DND-41 (cell line): Measurements from ENCODE around the gene IL17RD.

Experiments used
- ATAC-seq: fragments of 200-7000 bp; cut with Tn5 transposase; 3 replicates; pipeline ENCODE4 v1.9.1; 2021; ENCODE audit warnings: low read depth; ENCODE audit not compliant: insufficient read depth
- DNase-seq: peaks from one replicate; pipeline ENCODE4 v3.0.0-alpha.2; 2020
- H2AFZ ChIP-seq: 2 replicates; pipeline ENCODE4 v1.6.0; 2012; ENCODE audit warnings: low read depth, low read length
- H3K27ac ChIP-seq: 2 replicates; pipeline ENCODE4 v1.5.1; 2012; ENCODE audit warnings: low read length, inconsistent platforms
- H3K27me3 ChIP-seq: fragments of 200-600 bp; sonication (generic); 2 replicates; pipeline ENCODE4 v1.6.0; 2012; ENCODE audit warnings: low read length, mild to moderate bottlenecking, inconsistent platforms; ENCODE audit not compliant: insufficient read depth, poor library complexity
- H3K36me3 ChIP-seq: 2 replicates; pipeline ENCODE4 v1.5.1; 2012; ENCODE audit warnings: low read length, inconsistent platforms; ENCODE audit not compliant: insufficient read depth
- H3K4me1 ChIP-seq: 2 replicates; pipeline ENCODE4 v1.5.1; 2012; ENCODE audit warnings: mild to moderate bottlenecking, low read length; ENCODE audit not compliant: insufficient read depth
- H3K4me2 ChIP-seq: 2 replicates; pipeline ENCODE4 v1.6.0; 2012; ENCODE audit warnings: mild to moderate bottlenecking, moderate library complexity, low read length, inconsistent platforms; ENCODE audit not compliant: insufficient read depth
- H3K4me3 ChIP-seq, 2 experiments: fragments of 200-600 bp in 1 of 2; shearing (Covaris generic) in 1 of 2; 2 replicates each; pipeline ENCODE4 v1.5.1; 2012 to 2016; ENCODE audit warnings: inconsistent platforms in 2 of 2, low read length in 2 of 2, mild to moderate bottlenecking in 2 of 2, low read depth in 1 of 2, moderate library complexity in 1 of 2
- H3K79me2 ChIP-seq: 2 replicates; pipeline ENCODE4 v1.6.0; 2012; ENCODE audit warnings: low read length, inconsistent platforms; ENCODE audit not compliant: insufficient read depth
- H3K9ac ChIP-seq: 2 replicates; pipeline ENCODE4 v1.6.0; 2012; ENCODE audit warnings: low read depth, mild to moderate bottlenecking, inconsistent platforms, low read length, moderate library complexity
- H3K9me3 ChIP-seq: 2 replicates; pipeline ENCODE4 v1.5.1; 2012; ENCODE audit warnings: low read length, moderate library complexity, mild to moderate bottlenecking, inconsistent platforms; ENCODE audit not compliant: insufficient read depth, severe bottlenecking
- H4K20me1 ChIP-seq: 2 replicates; pipeline ENCODE4 v1.6.0; 2012; ENCODE audit warnings: low read length; ENCODE audit not compliant: insufficient read depth
- EZH2 ChIP-seq: IDR thresholded peaks from 3 replicates; pipeline ENCODE4 v1.6.1; 2012; ENCODE audit warnings: borderline replicate concordance, low read depth, mild to moderate bottlenecking, moderate library complexity, low read length, inconsistent platforms; ENCODE audit not compliant: severe bottlenecking
- TF ChIP-seq, protein P1 (sequence below): IDR thresholded peaks from 2 replicates; pipeline ENCODE4 v1.5.1; 2012; ENCODE audit warnings: borderline replicate concordance, low read length, moderate library complexity, mild to moderate bottlenecking; ENCODE audit not compliant: poor library complexity, severe bottlenecking; ENCODE audit errors: extremely low read depth

Gene IL17RD

DNA sequence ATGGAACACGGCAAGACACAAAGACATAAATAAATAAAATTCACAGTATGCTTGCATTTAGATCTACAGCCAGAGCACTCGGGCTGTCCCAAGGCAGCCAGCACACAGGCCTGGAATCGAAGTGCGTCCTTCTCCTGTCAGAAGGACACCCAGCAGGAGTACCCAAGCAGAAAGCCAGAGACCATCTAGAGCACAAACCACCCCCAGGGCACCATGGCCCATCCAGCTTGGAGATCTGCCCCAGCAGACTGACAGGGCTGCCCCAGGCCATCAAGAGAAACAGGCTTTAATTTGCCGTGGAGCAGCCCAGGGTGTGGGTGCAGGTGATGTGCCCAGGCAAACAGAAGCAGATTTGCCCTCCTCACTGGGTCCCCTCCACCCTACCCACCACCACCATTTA is 112.5 kb downstream of the IL17RD start:
- no peak overlapping the region for H2AFZ ChIP-seq
- TF ChIP-seq, protein P1, sequence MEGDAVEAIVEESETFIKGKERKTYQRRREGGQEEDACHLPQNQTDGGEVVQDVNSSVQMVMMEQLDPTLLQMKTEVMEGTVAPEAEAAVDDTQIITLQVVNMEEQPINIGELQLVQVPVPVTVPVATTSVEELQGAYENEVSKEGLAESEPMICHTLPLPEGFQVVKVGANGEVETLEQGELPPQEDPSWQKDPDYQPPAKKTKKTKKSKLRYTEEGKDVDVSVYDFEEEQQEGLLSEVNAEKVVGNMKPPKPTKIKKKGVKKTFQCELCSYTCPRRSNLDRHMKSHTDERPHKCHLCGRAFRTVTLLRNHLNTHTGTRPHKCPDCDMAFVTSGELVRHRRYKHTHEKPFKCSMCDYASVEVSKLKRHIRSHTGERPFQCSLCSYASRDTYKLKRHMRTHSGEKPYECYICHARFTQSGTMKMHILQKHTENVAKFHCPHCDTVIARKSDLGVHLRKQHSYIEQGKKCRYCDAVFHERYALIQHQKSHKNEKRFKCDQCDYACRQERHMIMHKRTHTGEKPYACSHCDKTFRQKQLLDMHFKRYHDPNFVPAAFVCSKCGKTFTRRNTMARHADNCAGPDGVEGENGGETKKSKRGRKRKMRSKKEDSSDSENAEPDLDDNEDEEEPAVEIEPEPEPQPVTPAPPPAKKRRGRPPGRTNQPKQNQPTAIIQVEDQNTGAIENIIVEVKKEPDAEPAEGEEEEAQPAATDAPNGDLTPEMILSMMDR = no peak
- TF ChIP-seq EZH2 = no peak
- no peaks in the 10 kb centered on the region for H3K4me1 ChIP-seq
- no peaks in the 10 kb centered on the region for H3K9me3 ChIP-seq
- no peak overlapping the region for H3K4me3 ChIP-seq
- no peaks in the 10 kb centered on the region for H3K79me2 ChIP-seq
- DNase-seq (no peak), ATAC-seq (no peak)
- no peaks in the 10 kb centered on the region for H3K36me3 ChIP-seq
- H3K27me3 ChIP-seq = peaks cover 14% of the 10 kb centered on the region
- H3K9ac ChIP-seq = no peak overlapping the region
- H3K27ac ChIP-seq = no peak overlapping the region
- H3K4me2 ChIP-seq = no peak overlapping the region
- H4K20me1 ChIP-seq = no peaks in the 10 kb centered on the region

DNA sequence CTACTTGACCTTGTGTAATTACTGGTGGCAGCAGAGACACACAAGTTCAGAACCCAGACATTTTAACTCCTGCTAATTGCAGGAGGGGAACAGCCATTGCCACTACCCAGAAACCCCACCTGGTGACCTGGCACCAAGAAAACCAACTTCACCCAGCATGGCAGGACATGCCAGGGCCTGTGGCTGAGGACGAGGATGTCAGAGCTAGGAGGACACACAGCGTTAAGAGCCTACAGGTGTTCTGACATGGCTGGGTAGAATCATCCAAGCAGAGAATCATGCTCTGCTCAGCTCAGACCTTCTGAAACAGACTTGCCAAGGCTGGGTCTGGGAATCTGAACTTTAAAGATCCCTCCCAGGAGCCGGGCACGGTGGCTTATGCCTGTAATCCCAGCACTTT is 116.4 kb downstream of the IL17RD start:
- Histone ChIP-seq H4K20me1 (no peaks in the 10 kb centered on the region), H3K9me3 (no peaks in the 10 kb centered on the region), H3K79me2 (no peaks in the 10 kb centered on the region), H3K9ac (no peak overlapping the region), H3K27me3 (peaks cover 14% of the 10 kb centered on the region), H3K4me2 (no peak overlapping the region), H3K4me3 (no peak overlapping the region), H3K36me3 (no peaks in the 10 kb centered on the region), H3K4me1 (no peaks in the 10 kb centered on the region), H2AFZ (no peak overlapping the region), H3K27ac (no peak overlapping the region)
- TF ChIP-seq EZH2 = no peak
- TF ChIP-seq, protein P1 = no peak
- ATAC-seq (no peak; the same call in 2 of the 3 replicates), DNase-seq (no peak)

DNA sequence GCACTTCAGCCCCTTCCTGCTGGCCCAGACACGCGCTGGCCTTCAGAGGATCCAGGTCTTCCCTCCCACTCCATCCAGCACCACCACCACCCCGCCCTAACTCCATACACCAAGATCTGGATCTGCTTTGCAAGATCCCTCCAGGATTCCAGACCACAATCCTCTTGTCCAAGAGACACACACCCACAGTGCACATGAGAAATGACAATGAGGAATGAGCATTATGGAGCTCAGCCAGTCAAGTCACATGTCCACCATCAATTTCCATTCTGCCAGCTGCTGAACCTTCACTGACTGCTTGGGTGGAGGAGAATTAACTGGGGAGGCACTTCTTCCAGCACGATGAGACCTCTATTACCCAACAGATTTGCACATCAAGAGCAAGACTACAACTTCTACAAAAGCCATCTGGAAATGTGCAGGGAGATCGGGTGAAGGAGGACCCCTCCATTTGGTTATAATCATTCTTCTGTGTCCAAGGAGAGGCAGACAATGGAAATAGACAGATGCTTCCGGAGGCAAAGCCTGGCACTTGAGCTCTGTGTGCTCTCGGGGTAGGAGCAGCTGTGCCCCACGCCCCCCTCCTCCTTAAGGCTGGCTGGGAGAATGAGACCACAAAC is 117.0 kb downstream of the IL17RD start:
- Histone ChIP-seq H3K27me3 (peaks cover 14% of the 10 kb centered on the region), H3K27ac (no peak overlapping the region), H3K4me1 (no peaks in the 10 kb centered on the region), H3K79me2 (no peaks in the 10 kb centered on the region), H3K9ac (no peak overlapping the region), H4K20me1 (no peaks in the 10 kb centered on the region), H3K4me2 (no peak overlapping the region), H3K4me3 (no peak overlapping the region), H3K36me3 (no peaks in the 10 kb centered on the region), H3K9me3 (no peaks in the 10 kb centered on the region), H2AFZ (no peak overlapping the region)
- DNase-seq = no peak
- TF ChIP-seq, protein P1 = no peak
- TF ChIP-seq EZH2 = no peak
- ATAC-seq = no peak; the same call in 2 of the 3 replicates
